ENCODE data around the gene CFAP100.

The CFAP100 gene

DNA sequence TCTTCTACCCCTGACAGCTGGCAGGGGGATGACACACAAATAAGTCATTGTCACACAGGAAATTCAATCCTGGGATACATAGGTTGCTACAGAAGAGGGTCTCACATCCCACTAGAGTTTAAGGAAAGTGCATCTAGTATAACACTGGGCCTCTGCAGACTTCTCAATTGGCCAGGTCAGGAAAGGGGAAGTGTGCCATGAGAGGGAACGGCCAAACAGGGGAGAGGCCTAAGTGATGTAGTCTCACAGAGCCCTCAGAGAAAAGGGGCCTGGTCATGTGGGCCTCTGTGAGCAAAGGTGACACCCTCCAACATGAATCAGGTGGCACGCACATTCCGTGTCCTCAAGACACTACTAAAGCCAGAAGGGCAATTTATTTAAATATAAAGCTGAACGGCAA is 69.8 kb downstream of the CFAP100 start:
- DNase-seq (ENCODE audit: low read depth): no peak

DNA sequence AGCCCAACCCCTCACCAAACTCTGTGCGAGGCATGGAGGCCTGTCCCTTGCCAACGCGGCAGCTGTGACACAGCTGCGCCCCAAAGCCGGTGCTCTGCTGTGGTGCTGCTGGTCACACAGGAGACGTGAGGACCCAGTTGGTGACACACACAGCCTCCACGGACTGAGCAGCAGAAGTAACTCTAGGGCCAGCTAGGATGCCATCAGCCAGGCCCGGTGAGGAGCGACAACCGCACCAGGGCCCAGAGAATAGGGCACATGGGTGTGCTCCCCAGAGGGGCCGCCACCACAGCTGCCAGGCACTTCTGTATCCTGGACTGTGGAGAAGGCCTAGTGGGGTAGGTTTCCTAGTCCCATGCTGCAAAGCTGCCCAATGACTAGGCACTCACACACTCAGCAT is 70.3 kb downstream of the CFAP100 start:
- DNase-seq (ENCODE audit: low read depth): no peak

DNA sequence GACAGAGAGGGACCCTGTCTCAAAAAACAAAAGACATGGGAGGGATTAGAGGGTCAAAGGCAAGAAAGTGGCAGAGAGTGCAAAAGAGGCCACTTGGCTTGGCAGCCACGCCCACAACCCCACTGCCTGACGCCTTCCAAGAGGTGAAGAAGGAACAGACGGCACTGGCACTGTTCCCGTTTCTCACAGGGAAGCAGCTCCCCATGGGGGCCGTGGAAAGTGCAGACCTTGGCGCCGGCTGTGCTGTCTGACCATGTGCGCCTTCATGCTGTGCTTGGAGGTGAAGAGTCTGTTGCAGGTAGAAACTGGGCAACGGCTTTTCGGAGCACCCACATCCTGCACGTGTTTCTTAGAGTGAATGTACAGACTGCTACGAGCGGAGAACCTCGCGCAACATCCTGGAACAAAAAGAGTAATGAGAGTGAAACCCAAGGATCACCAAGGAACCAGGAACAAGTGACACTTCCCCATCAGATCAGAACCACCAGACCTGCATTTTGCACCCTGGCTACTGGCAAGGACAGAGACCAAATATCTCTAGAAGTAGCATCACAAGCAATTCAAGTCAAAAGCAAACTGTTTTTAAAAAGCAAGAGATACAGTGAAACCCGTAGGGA is 71.3 kb downstream of the CFAP100 start:
- no peak for DNase-seq (ENCODE audit: low read depth)

DNA sequence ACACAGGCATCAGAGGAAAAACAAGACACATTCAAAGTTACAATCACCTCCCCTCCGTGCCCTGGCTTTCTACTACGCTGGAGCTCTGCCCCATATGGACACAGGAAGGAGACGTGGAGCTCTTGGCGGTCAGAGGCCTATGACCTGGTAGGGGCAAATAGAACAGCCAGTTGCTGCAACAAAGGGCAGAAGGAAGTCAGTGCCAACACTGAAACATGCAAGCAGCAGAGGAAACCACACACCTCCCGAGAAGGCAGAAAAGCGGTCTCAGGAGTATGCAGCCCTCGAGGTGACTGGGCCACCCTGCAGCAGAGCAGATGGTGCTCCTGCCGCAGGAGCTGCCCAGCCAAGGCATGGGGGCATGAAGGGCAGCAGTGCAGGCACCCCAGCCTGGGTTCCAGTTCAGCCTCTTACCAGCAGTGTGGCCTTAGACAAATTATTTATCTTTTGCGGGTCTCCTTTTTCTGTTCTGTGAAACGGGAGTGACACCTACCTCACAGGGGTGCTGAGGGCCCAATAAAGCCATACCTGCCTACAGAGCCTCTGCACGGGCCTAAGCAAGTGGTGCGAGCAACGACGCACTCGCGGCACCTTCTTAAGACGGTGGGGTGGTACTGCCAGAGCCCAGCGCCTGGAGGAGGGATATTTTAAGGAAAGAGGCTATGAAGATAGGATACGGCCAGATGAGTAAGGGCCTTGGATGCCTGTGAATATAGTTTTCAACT is 72.3 kb downstream of the CFAP100 start:
- DNase-seq (ENCODE audit: low read depth): no peak

DNA sequence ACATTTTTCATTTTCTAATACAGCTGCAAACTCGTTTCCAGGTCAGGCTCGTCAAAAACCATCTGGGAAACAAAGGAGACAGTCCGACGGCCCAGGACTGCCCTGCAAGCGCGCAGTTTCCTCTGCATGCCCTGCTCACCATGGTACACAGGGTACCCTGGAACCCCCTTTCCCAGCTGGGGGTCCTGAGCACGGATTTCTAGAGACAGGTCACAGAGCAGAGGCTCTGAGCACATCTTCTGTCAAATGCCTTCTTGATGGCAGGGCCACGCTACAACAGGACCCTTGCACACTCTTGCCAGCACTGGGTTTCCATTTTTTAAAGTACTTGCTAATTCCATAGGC is 72.9 kb downstream of the CFAP100 start:
- DNase-seq (ENCODE audit: low read depth): no peak

- DNase-seq (ENCODE audit: low read depth): no peak
Observed at GRCh38 chr3:126468028-126468891, 73.6 kb downstream of the CFAP100 start.

DNA sequence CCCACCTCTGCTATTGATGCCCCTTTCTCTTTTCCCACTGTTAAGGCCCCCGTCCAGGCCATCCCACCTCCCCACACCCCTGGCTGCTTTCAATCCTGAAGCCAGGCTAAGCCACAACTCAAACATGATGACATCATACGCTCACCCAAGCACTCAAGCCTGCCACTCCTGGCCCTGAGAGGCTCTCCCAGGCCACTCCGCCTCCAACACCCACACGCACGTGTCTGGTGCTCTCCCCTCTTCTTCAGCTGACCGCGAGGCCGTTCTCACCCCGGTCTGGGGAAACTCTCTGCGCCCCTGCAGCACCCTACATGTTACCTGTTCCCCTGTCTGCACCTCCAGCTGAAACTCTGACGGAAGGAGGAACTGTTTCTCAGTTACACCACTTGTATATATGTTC is 74.8 kb downstream of the CFAP100 start:
- no peak for DNase-seq (ENCODE audit: low read depth)

DNA sequence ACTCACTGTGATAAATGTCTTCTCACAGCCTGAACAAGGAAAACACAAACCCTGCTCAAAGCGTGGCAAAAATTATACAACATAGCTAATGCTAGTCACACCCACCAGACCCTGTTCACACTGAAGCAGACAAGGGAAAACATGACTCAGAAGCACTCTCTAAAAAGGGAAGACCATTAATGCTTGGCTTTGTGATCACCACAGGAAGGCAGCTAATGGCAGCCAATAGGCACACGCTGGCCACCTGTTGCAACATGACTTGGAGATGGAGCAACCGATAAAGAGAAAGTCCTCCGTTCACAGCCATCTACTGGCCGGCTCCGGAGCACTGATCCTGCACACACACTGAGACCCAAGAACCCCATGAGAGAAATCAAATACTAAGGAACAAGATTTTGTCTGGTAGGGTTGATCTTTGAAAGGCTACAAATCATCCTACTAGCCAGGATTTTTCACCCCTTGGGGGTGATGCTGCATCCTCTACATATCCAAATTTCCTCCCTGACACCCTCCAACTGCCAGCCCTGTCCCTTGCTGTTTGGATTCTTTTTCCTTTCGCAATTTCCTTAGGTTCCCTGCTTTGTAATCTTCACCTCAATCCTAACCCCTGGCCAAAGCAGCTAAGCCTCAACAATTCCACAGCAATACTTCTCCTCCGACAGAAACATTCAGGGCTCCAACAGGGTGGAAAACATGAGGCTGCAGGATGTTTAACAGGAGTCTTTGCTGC is 77.7 kb downstream of the CFAP100 start:
- no peak for DNase-seq (ENCODE audit: low read depth)

GRCh38 chr3:126473292-126474168 is 78.8 kb downstream of the CFAP100 start:
- no peak for DNase-seq (ENCODE audit: low read depth)

- peak; percentile 11 for DNase-seq (ENCODE audit: low read depth)
Observed at GRCh38 chr3:126474498-126475412, 80.0 kb downstream of the CFAP100 start.

DNA sequence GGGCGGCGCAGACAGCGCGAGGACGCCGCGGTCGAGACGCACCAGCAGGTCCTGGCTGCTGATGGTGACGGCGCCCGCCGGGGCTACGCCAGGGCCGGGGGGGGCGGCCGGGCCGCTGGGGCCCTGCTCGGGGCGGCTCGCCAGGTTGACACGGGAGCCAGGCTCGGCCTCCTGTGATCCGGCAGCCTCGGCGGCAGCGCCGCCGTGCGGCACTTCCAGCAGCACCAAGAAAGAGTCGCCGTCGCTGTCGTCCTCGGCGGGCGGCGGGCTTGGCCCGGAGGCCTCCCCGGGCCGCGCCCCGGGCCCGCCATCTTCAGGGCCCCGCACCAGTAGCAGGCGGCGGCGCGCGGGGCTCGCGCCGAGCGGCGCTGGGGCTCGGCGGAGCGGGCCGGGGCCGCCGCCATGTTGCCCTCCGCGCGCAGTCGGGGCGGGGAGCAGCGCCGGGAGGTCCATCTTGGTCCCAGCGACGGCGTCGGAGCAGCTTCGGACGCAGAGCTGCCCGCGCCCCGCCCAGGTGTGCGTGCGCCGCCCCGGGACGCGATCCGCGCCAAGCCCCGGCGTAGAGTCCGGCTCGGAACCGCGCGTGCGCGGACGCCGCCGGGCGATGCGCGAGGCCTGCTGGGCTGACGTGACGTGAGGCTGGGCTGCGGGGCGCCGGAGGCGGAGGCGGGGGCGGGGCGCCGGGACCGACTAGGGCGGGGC is 80.9 kb downstream of the CFAP100 start, which contains the start of gene ZXDC:
TSS of gene ZXDC (minus strand) at position 479 of the 702 bp plus-strand sequence. CDS start at position 453, 26 bp downstream.
- peak; percentile 88 for DNase-seq (ENCODE audit: low read depth)

GRCh38 chr3:126476166-126477060 is 81.7 kb downstream of the CFAP100 start:
- no peak for DNase-seq (ENCODE audit: low read depth)

GRCh38 chr3:126477061-126477380 is 82.3 kb downstream of the CFAP100 start:
- DNase-seq (ENCODE audit: low read depth): no peak

DNA sequence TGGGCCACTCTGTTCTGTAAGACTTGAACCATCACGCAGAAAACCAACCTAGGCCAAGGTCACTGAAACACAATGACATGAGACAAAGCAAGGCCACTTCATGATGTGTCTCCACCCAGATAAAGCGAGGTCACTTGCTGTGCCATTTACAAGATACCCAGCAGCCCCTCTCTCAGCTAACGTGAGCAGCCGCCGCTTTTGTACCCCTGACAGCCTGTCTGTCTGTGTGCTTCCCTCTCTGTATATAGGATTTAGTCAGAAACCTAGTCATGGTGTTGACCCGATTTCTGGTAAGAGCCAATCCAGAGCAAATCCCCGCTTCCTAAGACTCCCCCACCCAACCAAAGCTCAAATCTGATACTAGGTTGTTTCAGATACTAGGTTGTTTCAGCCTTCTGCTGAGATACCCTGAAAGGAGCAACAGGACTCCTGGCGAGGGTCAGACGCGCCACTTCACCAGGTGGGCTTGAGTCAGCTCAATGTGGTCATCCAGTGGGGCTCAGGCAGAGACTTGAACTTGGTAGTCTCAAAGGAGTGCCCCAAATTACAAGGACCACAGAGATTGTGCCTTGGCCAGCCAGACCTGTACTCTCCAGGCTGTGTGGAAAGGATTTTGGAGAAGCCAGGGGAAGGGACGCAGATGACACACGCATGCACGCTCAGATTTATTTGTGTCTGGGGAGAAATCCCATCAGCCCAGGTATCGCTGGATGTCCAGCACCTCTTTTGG is 84.0 kb downstream of the CFAP100 start:
- DNase-seq (ENCODE audit: low read depth): no peak

GRCh38 chr3:126479642-126480041 is 84.9 kb downstream of the CFAP100 start:
- no peak for DNase-seq (ENCODE audit: low read depth)

GRCh38 chr3:126480206-126480605 is 85.5 kb downstream of the CFAP100 start:
- no peak for DNase-seq (ENCODE audit: low read depth)

- no peak for DNase-seq (ENCODE audit: low read depth)
Observed at GRCh38 chr3:126480861-126481260, 86.2 kb downstream of the CFAP100 start.

All from activated T-cell treated with anti-CD3 and anti-CD28 coated beads for 1 hour (primary cell).